GM10248 (cell line): ENCODE data around the gene NOX3.

ENCODE experiments used
- CTCF ChIA-PET: fragments of 300-600 bp; sonication (Branson Sonifier 250); formaldehyde crosslinking; extraction: SDS; loops from one replicate; lab custom pipeline; 2021; ENCODE audit warnings: antibody characterized with exemption; lab: Yijun Ruan, JAX
- POLR2A ChIA-PET: fragments of 350-650 bp; sonication (Branson Sonifier 250); formaldehyde crosslinking; extraction: SDS; loops from one replicate; lab custom pipeline; 2020; ENCODE audit warnings: antibody characterized with exemption; lab: Yijun Ruan, JAX
- DNase-seq: peaks from one replicate; pipeline ENCODE4 v3.0.0; 2012; ENCODE audit errors: extremely low spot score
- TF ChIP-seq, protein P1 (sequence below): IDR thresholded peaks from 2 replicates; pipeline ENCODE4 v1.5.1; 2012; ENCODE audit warnings: mild to moderate bottlenecking, low read depth; ENCODE audit errors: extremely low read depth, missing control alignments, control extremely low read depth

The NOX3 gene, protein sequence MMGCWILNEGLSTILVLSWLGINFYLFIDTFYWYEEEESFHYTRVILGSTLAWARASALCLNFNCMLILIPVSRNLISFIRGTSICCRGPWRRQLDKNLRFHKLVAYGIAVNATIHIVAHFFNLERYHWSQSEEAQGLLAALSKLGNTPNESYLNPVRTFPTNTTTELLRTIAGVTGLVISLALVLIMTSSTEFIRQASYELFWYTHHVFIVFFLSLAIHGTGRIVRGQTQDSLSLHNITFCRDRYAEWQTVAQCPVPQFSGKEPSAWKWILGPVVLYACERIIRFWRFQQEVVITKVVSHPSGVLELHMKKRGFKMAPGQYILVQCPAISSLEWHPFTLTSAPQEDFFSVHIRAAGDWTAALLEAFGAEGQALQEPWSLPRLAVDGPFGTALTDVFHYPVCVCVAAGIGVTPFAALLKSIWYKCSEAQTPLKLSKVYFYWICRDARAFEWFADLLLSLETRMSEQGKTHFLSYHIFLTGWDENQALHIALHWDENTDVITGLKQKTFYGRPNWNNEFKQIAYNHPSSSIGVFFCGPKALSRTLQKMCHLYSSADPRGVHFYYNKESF

DNA sequence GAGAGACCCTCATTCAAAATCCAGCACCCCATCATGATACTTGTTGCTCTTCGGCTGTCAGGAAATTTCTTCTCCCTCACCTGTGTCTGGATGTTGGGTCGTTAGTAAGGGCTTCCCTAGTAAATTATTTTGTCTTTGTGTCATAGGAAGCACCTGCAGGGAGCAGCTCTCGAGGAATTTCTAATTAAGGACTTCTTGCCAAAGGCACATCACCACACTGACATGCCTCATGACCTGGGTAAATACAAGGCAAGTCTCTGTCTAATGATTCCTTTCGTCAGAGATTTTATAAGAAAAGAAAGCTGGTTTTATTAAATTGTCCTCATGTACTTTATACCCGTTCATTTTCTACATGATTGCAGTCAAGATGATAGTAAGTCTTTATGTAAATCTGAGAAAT, at the start of gene NOX3:
Gene NOX3 (minus strand): TSS at position 74 of the 400 bp plus-strand sequence. CDS start 39 bp downstream, at position 35.
- POLR2A ChIA-PET: no interaction called here
- CTCF ChIA-PET: interaction anchor here (1.1 to 1.4 kb wide), 4 partner anchors 14 to 116 kb away, joined by 3 to 5 read pairs (median 4); no protein-coding TSS in a partner anchor
- no peak for DNase-seq
- TF ChIP-seq, protein P1, sequence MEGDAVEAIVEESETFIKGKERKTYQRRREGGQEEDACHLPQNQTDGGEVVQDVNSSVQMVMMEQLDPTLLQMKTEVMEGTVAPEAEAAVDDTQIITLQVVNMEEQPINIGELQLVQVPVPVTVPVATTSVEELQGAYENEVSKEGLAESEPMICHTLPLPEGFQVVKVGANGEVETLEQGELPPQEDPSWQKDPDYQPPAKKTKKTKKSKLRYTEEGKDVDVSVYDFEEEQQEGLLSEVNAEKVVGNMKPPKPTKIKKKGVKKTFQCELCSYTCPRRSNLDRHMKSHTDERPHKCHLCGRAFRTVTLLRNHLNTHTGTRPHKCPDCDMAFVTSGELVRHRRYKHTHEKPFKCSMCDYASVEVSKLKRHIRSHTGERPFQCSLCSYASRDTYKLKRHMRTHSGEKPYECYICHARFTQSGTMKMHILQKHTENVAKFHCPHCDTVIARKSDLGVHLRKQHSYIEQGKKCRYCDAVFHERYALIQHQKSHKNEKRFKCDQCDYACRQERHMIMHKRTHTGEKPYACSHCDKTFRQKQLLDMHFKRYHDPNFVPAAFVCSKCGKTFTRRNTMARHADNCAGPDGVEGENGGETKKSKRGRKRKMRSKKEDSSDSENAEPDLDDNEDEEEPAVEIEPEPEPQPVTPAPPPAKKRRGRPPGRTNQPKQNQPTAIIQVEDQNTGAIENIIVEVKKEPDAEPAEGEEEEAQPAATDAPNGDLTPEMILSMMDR: no peak

DNA sequence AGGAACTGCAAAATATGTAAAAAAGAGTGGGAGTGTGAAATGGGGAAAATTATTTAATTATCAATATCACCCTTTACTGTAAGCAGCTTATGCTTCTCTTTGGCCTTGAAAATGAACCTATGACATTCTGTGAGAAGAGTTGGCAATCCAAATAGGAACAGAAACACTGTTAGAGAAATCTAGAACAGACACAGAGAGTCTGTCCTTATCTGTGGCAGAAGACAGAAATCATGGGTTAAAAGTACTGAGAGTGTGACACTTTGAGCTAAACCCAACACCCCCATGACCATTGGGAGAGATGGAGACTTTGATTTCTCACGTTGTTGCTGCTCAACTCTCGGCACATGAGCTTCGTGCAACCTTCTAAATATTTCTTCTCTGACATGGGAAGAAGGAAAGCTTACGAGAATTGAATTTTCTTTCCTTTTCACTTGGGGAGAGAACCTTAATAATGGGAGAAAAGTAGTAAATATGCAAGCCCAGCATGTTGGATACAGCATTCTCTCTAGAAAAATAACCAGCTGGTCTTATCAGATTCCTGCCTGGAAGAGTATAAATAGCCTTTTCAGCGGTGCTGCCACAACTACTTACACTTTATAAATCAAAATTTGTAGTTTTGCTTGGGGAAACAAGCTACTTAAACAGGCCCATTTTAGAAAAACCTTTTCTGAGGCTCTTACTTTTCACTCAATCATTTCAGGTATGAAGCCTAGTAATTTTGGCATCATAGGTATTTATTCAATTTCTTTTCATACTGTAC, 49.4 kb upstream of the NOX3 start:
- POLR2A ChIA-PET: no interaction called here
- TF ChIP-seq, protein P1: no peak
- CTCF ChIA-PET: interaction anchor here (1.0 to 1.8 kb wide), 6 partner anchors 9 to 177 kb away, joined by 3 to 6 read pairs (median 4); no protein-coding TSS in a partner anchor
- no peak for DNase-seq

DNA sequence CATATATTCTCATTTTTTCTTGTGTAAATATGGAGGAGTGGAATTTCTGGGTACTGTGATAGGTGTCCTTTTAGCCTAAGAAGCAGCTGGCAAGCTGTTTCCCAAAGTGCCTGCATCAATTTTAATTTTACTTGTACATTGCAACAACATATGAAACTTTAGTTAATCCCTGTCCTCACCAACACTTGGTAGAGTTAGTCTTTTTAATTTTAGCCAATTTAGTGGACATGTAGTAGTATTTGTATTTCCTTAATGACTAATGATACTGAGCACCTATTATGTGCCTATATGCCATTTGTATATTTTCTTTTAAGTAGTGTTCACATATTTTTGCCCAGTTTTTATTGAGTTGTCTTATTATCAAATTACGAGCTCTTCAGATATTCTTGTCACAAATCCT, 46.8 kb upstream of the NOX3 start:
- no peak for DNase-seq
- CTCF ChIA-PET: no interaction called here
- TF ChIP-seq, protein P1: no peak
- POLR2A ChIA-PET: no interaction called here

DNA sequence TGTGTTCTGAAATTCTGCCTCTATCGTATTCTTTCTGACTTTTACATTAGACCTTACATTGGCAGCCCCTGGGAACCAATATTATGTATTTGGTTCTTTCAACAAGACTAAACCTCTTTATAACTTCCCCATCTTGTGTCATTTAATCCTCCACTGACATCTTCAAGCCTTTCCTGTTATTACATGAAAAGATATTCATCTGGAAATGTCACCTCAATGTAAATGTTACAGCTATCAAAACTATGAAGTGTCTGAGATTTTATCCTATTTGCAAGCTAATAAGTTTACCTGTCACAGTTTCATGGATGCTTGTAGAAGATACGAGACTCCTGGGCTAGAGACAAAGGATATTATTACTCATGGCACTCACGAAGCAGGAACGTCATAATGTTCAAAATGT, 43.9 kb upstream of the NOX3 start:
- POLR2A ChIA-PET: interaction anchor here (0.6 kb wide), 1 partner anchor 513 kb away, joined by 5 read pairs; no protein-coding TSS in a partner anchor
- TF ChIP-seq, protein P1: no peak
- no peak for DNase-seq
- CTCF ChIA-PET: interaction anchor here (1.2 to 2.4 kb wide), 4 partner anchors 11 to 165 kb away, joined by 3 to 7 read pairs (median 4); no protein-coding TSS in a partner anchor

DNA sequence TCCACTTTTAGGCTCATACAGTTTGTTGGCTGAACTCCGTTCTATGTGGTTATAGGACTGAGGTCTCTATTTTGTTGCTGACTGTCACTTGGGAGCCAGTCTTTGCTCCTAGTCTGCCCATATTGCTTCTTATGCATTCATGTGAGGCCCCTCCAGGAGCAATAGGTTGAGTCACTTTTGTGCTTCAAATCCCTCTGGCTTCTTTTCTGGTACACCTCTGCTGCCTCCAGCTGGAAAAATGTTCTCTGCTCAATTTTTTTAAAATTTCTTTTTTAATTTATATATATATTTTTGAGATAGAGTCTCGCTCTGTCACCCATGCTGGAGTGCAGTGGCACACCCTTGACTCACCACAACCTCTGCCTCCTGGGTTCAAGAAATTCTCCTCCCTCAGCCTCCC, 42.7 kb upstream of the NOX3 start:
- POLR2A ChIA-PET: no interaction called here
- TF ChIP-seq, protein P1: no peak
- CTCF ChIA-PET: interaction anchor here (1.4 to 2.4 kb wide), 3 partner anchors 10 to 27 kb away, joined by 3 to 7 read pairs (median 4); no protein-coding TSS in a partner anchor
- DNase-seq: no peak

DNA sequence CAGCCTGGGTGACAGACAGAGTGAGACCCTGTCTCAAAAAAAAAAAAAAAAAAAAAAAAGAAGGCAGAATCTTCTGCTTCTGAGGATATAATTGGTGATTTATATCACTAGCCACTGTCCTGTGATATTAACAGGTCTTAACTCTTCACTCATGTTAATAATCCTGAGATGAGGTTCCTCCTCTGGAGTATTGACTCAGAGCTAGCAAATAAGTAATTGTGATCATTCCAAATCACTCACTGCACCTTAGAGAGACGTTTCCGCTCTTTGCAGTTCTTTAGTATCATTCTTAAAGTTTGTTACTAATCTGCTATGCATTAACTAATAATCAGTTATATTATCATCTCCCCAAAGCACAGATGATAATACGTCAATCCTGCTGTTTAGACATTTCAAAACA, 41.6 kb upstream of the NOX3 start:
- ChIA-PET CTCF (interaction anchor here (0.8 to 2.4 kb wide), 3 partner anchors 14 to 26 kb away, joined by 3 to 7 read pairs (median 4); no protein-coding TSS in a partner anchor), POLR2A (interaction anchor here (0.6 kb wide), 1 partner anchor 262 kb away, joined by 4 read pairs; no protein-coding TSS in a partner anchor)
- TF ChIP-seq, protein P1: no peak
- no peak for DNase-seq
